Esophagus muscularis mucosa (tissue), 4 donors: ENCODE data around the gene ZC3H7A. TPM values are rescaled to one million over a fixed set of nuclear protein-coding genes. Genes with fewer than 3 reads are reported as not detected.
A peak's percentile ranks its signal among the peaks of the same experiment; 100 is the strongest.
"Not testable (repeated sequence)": the region's sequence is repeated elsewhere in the genome, so short reads cannot be mapped to it uniquely, and the experiment has no call there.

Source experiments
- DNase-seq: peaks from one replicate; pipeline ENCODE4 v3.0.0-alpha.2; 2017; ENCODE audit errors: extremely low spot score
- H3K27ac ChIP-seq, 4 donors: fragments of 200-600 bp; sonication (generic); replicated peaks in 1 of 4; 1 replicate in 3 of 4; 2 replicates in 1 of 4; pipeline ENCODE4 v1.5.1; 2016 to 2019; ENCODE audit warnings: mild to moderate bottlenecking in 1 of 4
- H3K27me3 ChIP-seq, 4 donors: fragments of 200-600 bp; sonication (generic); one replicate each; pipeline versions ENCODE4 v1.5.1 to v1.6.0; 2016 to 2019
- H3K36me3 ChIP-seq, 4 donors: fragments of 200-600 bp; sonication (generic); one replicate each; pipeline ENCODE4 v1.5.1; 2016 to 2019
- H3K4me1 ChIP-seq, 4 donors: fragments of 200-600 bp; sonication (generic); one replicate each; pipeline ENCODE4 v1.5.1; 2016 to 2019
- H3K4me3 ChIP-seq, 4 donors: fragments of 200-600 bp; sonication (generic); 1 replicate in 2 of 4; 2 replicates in 2 of 4; pipeline ENCODE4 v1.5.1; 2016 to 2019; ENCODE audit warnings: mild to moderate bottlenecking in 4 of 4, moderate library complexity in 1 of 4
- H3K9me3 ChIP-seq, 4 donors: fragments of 200-600 bp; sonication (generic); 1 replicate in 3 of 4; 2 replicates in 1 of 4; pipeline ENCODE4 v1.5.1; 2016 to 2019
- CTCF ChIP-seq, 3 experiments: fragments of 200-600 bp in 2 of 3; fragments of 450-650 bp in 1 of 3; sonication (generic) in 2 of 3; IDR thresholded peaks; one replicate each; pipeline ENCODE4 v1.5.1; 2017 to 2019; ENCODE audit warnings: antibody characterized with exemption in 3 of 3, mild to moderate bottlenecking in 2 of 3, moderate library complexity in 1 of 3
- EP300 ChIP-seq: sonication (generic); formaldehyde crosslinking; IDR thresholded peaks from one replicate; pipeline ENCODE4 v1.6.1; 2017; ENCODE audit warnings: antibody characterized with exemption
- POLR2A ChIP-seq: fragments of 450-650 bp; IDR thresholded peaks from one replicate; pipeline ENCODE4 v1.6.1; 2017; ENCODE audit warnings: antibody characterized with exemption, moderate library complexity, mild to moderate bottlenecking, low read depth
- POLR2AphosphoS5 ChIP-seq, 2 donors: sonication (generic); formaldehyde crosslinking; IDR thresholded peaks; one replicate each; pipeline ENCODE4 v1.6.1; 2017; ENCODE audit warnings: antibody characterized with exemption in 2 of 2
- WGBS: methylation state at CpG from one replicate; pipeline ENCODE4 v1.1.5; 2018; 5-methylcytosine and 5-hydroxymethylcytosine counted together
- intact Hi-C: fragments of 100-400 bp; cut with DNase I; formaldehyde crosslinking; loops from one replicate; pipeline ENCODE4 v1.15.1; 2023
- total RNA-seq, 4 donors: library from RNA; depleted of rRNA; stranded (reverse); fragments of >200 nt; gene quantifications; one replicate each; pipeline versions ENCODE4 v1.1.0 to v1.2.1, GENCODE V29; 2016

Gene ZC3H7A
- total RNA-seq, 4 donors from 2014 or later: 51.1 to 61.0 (median 61.0) TPM

GRCh38 chr16:11833951-11834695 lies 37.1 kb upstream of the ZC3H7A start:
- DNase-seq: no peak
- H3K9me3 ChIP-seq: no peaks in the 10 kb centered on the region
- no peak overlapping the region for H3K27ac ChIP-seq
- TF ChIP-seq POLR2A (no peak), CTCF (IDR thresholded peaks at IDR 0.05) (no peak)
- H3K36me3 ChIP-seq: peaks cover 26 to 35% (median 31%) of the 10 kb centered on the region in 4 donors
- no peaks in the 10 kb centered on the region for H3K27me3 ChIP-seq
- H3K4me1 ChIP-seq: no peaks in the 10 kb centered on the region
- intact Hi-C loops: no loop called here
- no peak overlapping the region for H3K4me3 ChIP-seq
- WGBS: 81% methylated on average over 6 of the region's 6 CpGs

GRCh38 chr16:11828696-11829095 lies 31.6 kb upstream of the ZC3H7A start:
- Histone ChIP-seq H3K4me1 (peaks cover 8 to 12% (median 9%) of the 10 kb centered on the region in 4 donors), H3K27ac (no peak overlapping the region), H3K27me3 (no peaks in the 10 kb centered on the region), H3K9me3 (no peaks in the 10 kb centered on the region), H3K4me3 (no peak overlapping the region), H3K36me3 (no peaks in the 10 kb centered on the region)
- no peak for TF ChIP-seq CTCF (IDR thresholded peaks at IDR 0.05)
- no peak for TF ChIP-seq EP300
- no peak for TF ChIP-seq POLR2AphosphoS5 (IDR thresholded peaks at IDR 0.05)
- TF ChIP-seq POLR2A: no peak
- no peak for DNase-seq
- 80% methylated on average over 5 of the region's 5 CpGs for WGBS
- intact Hi-C loops: no loop called here

GRCh38 chr16:11825520-11826165 lies 28.6 kb upstream of the ZC3H7A start:
- intact Hi-C loops, H3K27me3 ChIP-seq, H3K36me3 ChIP-seq, H3K9me3 ChIP-seq, H3K27ac ChIP-seq, H3K4me3 ChIP-seq, DNase-seq: not testable (repeated sequence)
- WGBS: 97% methylated on average over 13 of the region's 13 CpGs
- peaks cover 8 to 12% (median 9%) of the 10 kb centered on the region in 4 donors for H3K4me1 ChIP-seq

GRCh38 chr16:11824362-11824761 lies 27.3 kb upstream of the ZC3H7A start:
- intact Hi-C loops: no loop called here
- Histone ChIP-seq H3K36me3 (no peaks in the 10 kb centered on the region), H3K4me3 (no peak overlapping the region), H3K27me3 (no peaks in the 10 kb centered on the region), H3K4me1 (peaks cover 8 to 12% (median 9%) of the 10 kb centered on the region in 4 donors), H3K9me3 (no peaks in the 10 kb centered on the region), H3K27ac (peak overlapping the region; percentile 26 to 52 (median 44))
- DNase-seq: no peak
- TF ChIP-seq EP300: no peak
- no peak for TF ChIP-seq POLR2A
- no peak for TF ChIP-seq POLR2AphosphoS5 (IDR thresholded peaks at IDR 0.05)
- no peak for TF ChIP-seq CTCF (IDR thresholded peaks at IDR 0.05)
- 38% methylated on average over 5 of the region's 5 CpGs for WGBS

GRCh38 chr16:11823645-11824044 lies 26.6 kb upstream of the ZC3H7A start:
- Histone ChIP-seq H3K4me1 (peaks cover 8 to 12% (median 9%) of the 10 kb centered on the region in 4 donors), H3K27ac (peak overlapping the region in 1 of 4 donors; percentile 52)
- H3K36me3 ChIP-seq, H3K27me3 ChIP-seq, H3K9me3 ChIP-seq, intact Hi-C loops, DNase-seq, H3K4me3 ChIP-seq: not testable (repeated sequence)
- WGBS: 95% methylated on average over 5 of the region's 5 CpGs
